OCI-LY3 (cell line): ENCODE results near the gene TBC1D23.
"Not testable (repeated sequence)": the region's sequence is repeated elsewhere in the genome, so short reads cannot be mapped to it uniquely, and the experiment has no call there.

Source experiments
- H2AFZ ChIP-seq: fragments of 200-600, 300-600 bp; shearing (Covaris generic); 2 replicates; pipeline ENCODE4 v1.6.0; 2014; ENCODE audit warnings: antibody characterized with exemption, low read depth, low read length
- H3K27ac ChIP-seq: fragments of 200-600, 300-600 bp; sonication (generic); 2 replicates; pipeline ENCODE4 v1.5.1; 2014; ENCODE audit warnings: mild to moderate bottlenecking, low read length, moderate library complexity, mixed read lengths
- H3K27me3 ChIP-seq: fragments of 200-600, 300-600 bp; sonication (generic); 2 replicates; pipeline ENCODE4 v1.6.1; 2014; ENCODE audit warnings: low read depth, low read length, mixed read lengths
- H3K36me3 ChIP-seq: fragments of 200-600, 300-600 bp; sonication (generic); replicated peaks from 2 replicates; pipeline ENCODE3; 2014; ENCODE audit warnings: low read depth, low read length, mixed read lengths
- H3K4me1 ChIP-seq: fragments of 300-600, 200-600 bp; sonication (generic); 2 replicates; pipeline ENCODE4 v1.6.1; 2014; ENCODE audit warnings: low read length, mixed read lengths
- H3K4me2 ChIP-seq: fragments of 200-600, 300-600 bp; sonication (generic); 2 replicates; pipeline ENCODE4 v1.6.1; 2014; ENCODE audit warnings: low read length, mixed read lengths
- H3K4me3 ChIP-seq: fragments of 300-600, 200-600 bp; sonication (generic); 2 replicates; pipeline ENCODE4 v1.5.1; 2014; ENCODE audit warnings: antibody characterized with exemption, mild to moderate bottlenecking, low read length, moderate library complexity
- H3K79me2 ChIP-seq: fragments of 300-600, 200-600 bp; shearing (Covaris generic); 2 replicates; pipeline ENCODE4 v1.6.1; 2014; ENCODE audit warnings: mild to moderate bottlenecking, low read length, mixed read lengths
- H3K9ac ChIP-seq: fragments of 300-600, 200-600 bp; shearing (Covaris generic); 2 replicates; pipeline ENCODE4 v1.6.0; 2014; ENCODE audit warnings: mild to moderate bottlenecking, low read length, moderate library complexity
- H3K9me3 ChIP-seq: fragments of 200-600, 300-600 bp; shearing (Covaris generic); 2 replicates; pipeline ENCODE4 v1.6.1; 2014; ENCODE audit warnings: low read length, mixed read lengths; ENCODE audit not compliant: insufficient read depth
- H4K20me1 ChIP-seq: fragments of 200-600, 300-600 bp; sonication (generic); 2 replicates; pipeline ENCODE4 v1.6.1; 2016; ENCODE audit warnings: low read length, mixed read lengths; ENCODE audit not compliant: insufficient read depth
- EZH2phosphoT487 ChIP-seq: fragments of 200-600 bp; shearing (Covaris generic); IDR thresholded peaks from 2 replicates; pipeline ENCODE4 v1.6.1; 2018; ENCODE audit warnings: antibody characterized with exemption, mixed run types, low read depth
- TF ChIP-seq, protein P1 (sequence below): fragments of 200-600, 300-600 bp; sonication (generic); IDR thresholded peaks from 2 replicates; pipeline ENCODE4 v1.5.1; 2014; ENCODE audit warnings: antibody characterized with exemption, low read length, low read depth

Gene TBC1D23

DNA sequence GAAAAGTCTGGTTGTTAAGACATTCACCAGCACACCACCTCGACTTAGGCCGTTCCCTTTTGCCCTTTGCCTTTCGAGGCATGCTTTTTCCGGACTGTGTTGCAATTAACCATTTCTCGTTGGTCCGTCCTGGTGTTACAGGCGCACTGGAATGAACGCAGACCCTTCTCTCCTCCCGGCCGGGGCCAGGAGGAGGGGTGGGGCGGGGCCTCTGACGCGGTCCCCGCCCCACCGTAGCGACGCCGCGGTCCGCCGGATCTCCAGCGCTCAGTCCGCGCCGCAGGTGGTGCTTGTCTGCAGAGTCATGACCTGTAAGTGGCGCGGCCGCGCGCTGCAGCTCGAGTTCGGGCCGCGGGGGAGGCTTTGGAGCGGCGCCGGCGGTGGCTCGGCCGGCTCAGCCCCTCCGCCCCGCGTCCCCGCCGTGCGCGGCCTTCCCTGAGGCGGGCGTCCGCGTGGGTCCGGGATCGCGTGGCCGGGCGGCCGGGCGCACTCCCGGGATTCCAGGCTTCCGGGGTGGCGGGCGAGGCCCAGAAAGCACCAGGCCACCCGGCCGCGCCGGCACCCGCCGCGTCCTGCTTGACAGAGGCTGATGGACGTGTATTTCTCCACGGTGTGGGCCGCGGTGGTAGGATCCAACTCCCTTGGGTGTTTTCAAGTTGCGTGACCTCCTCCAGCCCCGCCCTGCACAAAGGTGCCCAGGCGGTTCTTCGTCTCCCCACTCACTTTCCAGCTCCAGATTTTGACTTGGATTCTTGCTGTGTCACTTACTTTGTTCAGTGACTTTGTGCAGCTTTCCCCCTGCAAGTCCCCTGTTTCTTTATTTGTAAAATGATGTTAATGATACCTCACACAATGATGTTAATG lies 73.9 kb downstream of the TBC1D23 start, which contains the start of gene NIT2:
NIT2 (plus strand) TSS at position 270 of the 864 bp plus-strand sequence; CDS start at position 305, 35 bp downstream.
- no peaks in the 10 kb centered on the region for H3K9me3 ChIP-seq
- TF ChIP-seq EZH2phosphoT487 = no peak
- TF ChIP-seq, protein P1, sequence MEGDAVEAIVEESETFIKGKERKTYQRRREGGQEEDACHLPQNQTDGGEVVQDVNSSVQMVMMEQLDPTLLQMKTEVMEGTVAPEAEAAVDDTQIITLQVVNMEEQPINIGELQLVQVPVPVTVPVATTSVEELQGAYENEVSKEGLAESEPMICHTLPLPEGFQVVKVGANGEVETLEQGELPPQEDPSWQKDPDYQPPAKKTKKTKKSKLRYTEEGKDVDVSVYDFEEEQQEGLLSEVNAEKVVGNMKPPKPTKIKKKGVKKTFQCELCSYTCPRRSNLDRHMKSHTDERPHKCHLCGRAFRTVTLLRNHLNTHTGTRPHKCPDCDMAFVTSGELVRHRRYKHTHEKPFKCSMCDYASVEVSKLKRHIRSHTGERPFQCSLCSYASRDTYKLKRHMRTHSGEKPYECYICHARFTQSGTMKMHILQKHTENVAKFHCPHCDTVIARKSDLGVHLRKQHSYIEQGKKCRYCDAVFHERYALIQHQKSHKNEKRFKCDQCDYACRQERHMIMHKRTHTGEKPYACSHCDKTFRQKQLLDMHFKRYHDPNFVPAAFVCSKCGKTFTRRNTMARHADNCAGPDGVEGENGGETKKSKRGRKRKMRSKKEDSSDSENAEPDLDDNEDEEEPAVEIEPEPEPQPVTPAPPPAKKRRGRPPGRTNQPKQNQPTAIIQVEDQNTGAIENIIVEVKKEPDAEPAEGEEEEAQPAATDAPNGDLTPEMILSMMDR = no peak
- peak within 1 kb of the TSS; percentile 98 for H2AFZ ChIP-seq
- peak within 1 kb of the TSS; percentile 79 for H3K4me3 ChIP-seq
- H3K79me2 ChIP-seq = peaks cover 11% of the 10 kb centered on the region; the same call in 1 of the 2 replicates
- peak within 1 kb of the TSS; percentile 75 for H3K4me2 ChIP-seq
- H3K27ac ChIP-seq = peak within 1 kb of the TSS; percentile 27; the same call in 1 of the 2 replicates
- H3K4me1 ChIP-seq = peaks cover 5% of the 10 kb centered on the region
- no peaks in the 10 kb centered on the region for H3K27me3 ChIP-seq
- H4K20me1 ChIP-seq = no peaks in the 10 kb centered on the region
- peaks cover 7% of the 10 kb centered on the region for H3K36me3 ChIP-seq
- peak within 1 kb of the TSS; percentile 61 for H3K9ac ChIP-seq

DNA sequence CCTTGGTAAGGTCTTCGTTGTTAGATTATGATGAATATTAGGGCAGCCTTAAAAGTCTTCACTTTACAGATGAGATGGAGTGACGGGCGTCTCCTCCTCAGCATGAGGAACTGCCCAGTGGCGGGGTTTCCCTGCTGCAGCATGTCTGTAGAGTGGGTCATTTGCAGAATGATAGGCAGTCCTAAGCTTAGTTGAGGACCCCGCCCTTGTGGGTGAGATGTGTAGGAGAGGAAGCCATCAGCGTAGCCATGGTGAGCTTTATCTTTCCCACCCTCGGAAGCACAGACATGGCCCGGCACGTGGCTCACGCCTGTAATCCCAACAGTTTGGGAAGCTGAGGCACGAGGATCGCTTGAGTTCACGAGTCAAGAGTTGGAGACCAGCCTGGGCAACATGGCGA lies 74.6 kb downstream of the TBC1D23 start:
- Histone ChIP-seq H3K9ac (peak overlapping the region; percentile 61), H3K4me1 (peaks cover 5% of the 10 kb centered on the region), H2AFZ (peak overlapping the region; percentile 59), H3K79me2 (peaks cover 11% of the 10 kb centered on the region; the same call in 1 of the 2 replicates), H3K27ac (peak overlapping the region; percentile 27; the same call in 1 of the 2 replicates), H3K4me3 (peak overlapping the region; percentile 79), H3K9me3 (no peaks in the 10 kb centered on the region), H3K4me2 (peak overlapping the region; percentile 75), H3K36me3 (peaks cover 9% of the 10 kb centered on the region), H3K27me3 (no peaks in the 10 kb centered on the region), H4K20me1 (no peaks in the 10 kb centered on the region)
- TF ChIP-seq, protein P1 = no peak
- TF ChIP-seq EZH2phosphoT487 = no peak

DNA sequence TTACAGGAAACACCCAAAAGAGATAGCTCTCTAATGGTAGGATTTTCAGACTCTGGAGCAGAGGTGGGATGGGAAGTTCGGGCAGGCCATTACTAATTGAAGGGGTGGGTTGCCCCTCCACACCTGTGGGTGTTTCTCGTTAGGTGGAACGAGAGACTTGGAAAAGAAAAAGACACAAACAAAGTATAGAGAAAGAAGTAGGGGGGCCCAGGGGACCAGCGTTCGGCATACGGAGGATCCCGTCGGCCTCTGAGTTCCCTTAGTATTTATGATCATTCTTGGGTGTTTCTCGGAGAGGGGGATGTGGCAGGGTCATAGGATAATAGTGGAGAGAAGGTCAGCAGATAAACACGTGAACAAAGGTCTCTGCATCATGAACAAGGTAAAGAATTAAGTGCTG lies 75.4 kb downstream of the TBC1D23 start:
- H3K9ac ChIP-seq = not testable (repeated sequence)

DNA sequence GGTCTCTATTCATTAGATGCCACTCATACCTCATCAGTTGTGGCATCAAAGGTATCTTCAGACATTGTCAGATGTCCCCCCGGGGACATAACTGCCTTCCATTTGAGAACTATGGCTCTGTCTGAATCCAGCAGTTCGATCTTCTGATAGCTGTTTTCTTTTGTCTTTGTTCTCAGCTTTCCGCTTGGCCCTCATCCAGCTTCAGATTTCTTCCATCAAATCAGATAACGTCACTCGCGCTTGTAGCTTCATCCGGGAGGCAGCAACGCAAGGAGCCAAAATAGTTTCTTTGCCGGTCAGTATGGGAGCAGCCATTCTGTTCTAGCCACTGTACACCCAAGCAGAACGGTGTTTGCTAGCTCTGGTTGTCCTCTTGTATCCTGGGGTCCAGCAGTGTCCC lies 78.1 kb downstream of the TBC1D23 start:
- H3K27ac ChIP-seq = no peak overlapping the region
- H3K4me2 ChIP-seq = no peak overlapping the region
- no peak overlapping the region for H3K4me3 ChIP-seq
- peaks cover 38% of the 10 kb centered on the region for H3K36me3 ChIP-seq
- H4K20me1 ChIP-seq = no peaks in the 10 kb centered on the region
- TF ChIP-seq, protein P1 = no peak
- no peak for TF ChIP-seq EZH2phosphoT487
- H3K27me3 ChIP-seq = no peaks in the 10 kb centered on the region
- no peak overlapping the region for H2AFZ ChIP-seq
- no peaks in the 10 kb centered on the region for H3K9me3 ChIP-seq
- H3K4me1 ChIP-seq = peaks cover 5% of the 10 kb centered on the region
- peaks cover 11% of the 10 kb centered on the region; the same call in 1 of the 2 replicates for H3K79me2 ChIP-seq
- H3K9ac ChIP-seq = no peak overlapping the region

More for the DNA sequence above, 75.4 kb downstream of the TBC1D23 start:
- not testable (repeated sequence) for H3K27ac ChIP-seq, H3K4me3 ChIP-seq, H4K20me1 ChIP-seq, H3K4me1 ChIP-seq, H2AFZ ChIP-seq, H3K4me2 ChIP-seq, H3K9me3 ChIP-seq, H3K27me3 ChIP-seq
- Histone ChIP-seq H3K36me3 (peaks cover 17% of the 10 kb centered on the region), H3K79me2 (peaks cover 11% of the 10 kb centered on the region; the same call in 1 of the 2 replicates)
